ENCODE results near the gene GBF1.

DNA sequence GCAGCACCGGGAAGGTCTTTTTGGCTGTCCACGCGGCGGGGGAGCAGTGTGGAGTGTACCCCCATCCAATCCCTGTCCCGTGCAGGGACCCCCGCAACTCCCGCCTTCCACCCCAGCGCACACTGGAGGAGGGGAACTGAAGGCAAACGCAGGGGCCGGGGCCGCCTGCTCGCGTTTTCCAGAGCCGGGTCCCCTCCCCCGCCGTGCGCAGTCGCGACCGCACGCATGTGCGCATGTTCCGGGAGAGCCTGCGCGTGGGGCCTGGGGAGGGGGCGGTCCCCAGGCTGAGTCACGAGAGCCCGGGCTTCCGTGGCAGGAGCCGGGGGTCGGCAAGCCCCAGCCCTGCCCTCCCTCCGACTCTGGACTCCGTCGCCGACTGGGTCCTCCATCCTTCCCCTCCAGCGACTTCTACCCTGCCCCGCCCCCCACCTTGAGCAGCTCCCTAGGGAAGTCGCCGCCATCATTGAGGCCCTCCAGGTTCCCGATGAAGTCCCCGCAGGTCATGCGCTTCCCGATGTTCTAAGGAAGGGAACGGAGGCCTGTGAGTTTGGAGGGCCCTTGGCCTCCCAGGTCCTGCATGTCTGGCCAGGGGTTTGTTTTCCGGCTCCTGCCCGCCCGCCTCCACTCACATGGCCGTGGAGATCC lies 165.2 kb downstream of the GBF1 start:
- TF ChIP-seq, protein P1, sequence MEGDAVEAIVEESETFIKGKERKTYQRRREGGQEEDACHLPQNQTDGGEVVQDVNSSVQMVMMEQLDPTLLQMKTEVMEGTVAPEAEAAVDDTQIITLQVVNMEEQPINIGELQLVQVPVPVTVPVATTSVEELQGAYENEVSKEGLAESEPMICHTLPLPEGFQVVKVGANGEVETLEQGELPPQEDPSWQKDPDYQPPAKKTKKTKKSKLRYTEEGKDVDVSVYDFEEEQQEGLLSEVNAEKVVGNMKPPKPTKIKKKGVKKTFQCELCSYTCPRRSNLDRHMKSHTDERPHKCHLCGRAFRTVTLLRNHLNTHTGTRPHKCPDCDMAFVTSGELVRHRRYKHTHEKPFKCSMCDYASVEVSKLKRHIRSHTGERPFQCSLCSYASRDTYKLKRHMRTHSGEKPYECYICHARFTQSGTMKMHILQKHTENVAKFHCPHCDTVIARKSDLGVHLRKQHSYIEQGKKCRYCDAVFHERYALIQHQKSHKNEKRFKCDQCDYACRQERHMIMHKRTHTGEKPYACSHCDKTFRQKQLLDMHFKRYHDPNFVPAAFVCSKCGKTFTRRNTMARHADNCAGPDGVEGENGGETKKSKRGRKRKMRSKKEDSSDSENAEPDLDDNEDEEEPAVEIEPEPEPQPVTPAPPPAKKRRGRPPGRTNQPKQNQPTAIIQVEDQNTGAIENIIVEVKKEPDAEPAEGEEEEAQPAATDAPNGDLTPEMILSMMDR (conservative IDR thresholded peaks at IDR 0.05 in 1 of 2, IDR thresholded peaks at IDR 0.05 in 1 of 2; ENCODE audit: extremely low read depth in 1 of 2, insufficient read depth in 1 of 2, low read depth in 1 of 2, low read length in 2 of 2) = no peak
- TF ChIP-seq EZH2 (IDR thresholded peaks at IDR 0.05; ENCODE audit: borderline replicate concordance, low read length) = no peak

Measured in mammary epithelial cell (primary cell).